Cardiac fibroblast (primary cell): Measurements from ENCODE around the gene PLD3.

Source experiments
- DNase-seq, 2 donors: peaks; one replicate each; pipeline versions ENCODE4 v3.0.0 to v3.0.0-alpha.2; 2010; ENCODE audit warnings: low read depth in 2 of 2
- H3K4me3 ChIP-seq, 2 donors: replicated peaks in 1 of 2; 1 replicate in 1 of 2; 2 replicates in 1 of 2; pipeline ENCODE4 v1.5.1; 2011; ENCODE audit warnings: low read depth in 2 of 2, low read length in 2 of 2, mild to moderate bottlenecking in 2 of 2, moderate library complexity in 1 of 2
- CTCF ChIP-seq: IDR thresholded peaks from one replicate; pipeline ENCODE4 v1.5.1; 2011; ENCODE audit warnings: low read depth, mild to moderate bottlenecking, low read length, inconsistent platforms

PLD3 gene

GRCh38 chr19:40337594-40337993 is 10.9 kb upstream of the PLD3 start:
- no peak overlapping the region for H3K4me3 ChIP-seq
- no peak for TF ChIP-seq CTCF
- DNase-seq: no peak

GRCh38 chr19:40339018-40339728 is 9.3 kb upstream of the PLD3 start:
- H3K4me3 ChIP-seq: no peak overlapping the region
- no peak for TF ChIP-seq CTCF
- no peak for DNase-seq

- H3K4me3 ChIP-seq: no peak overlapping the region
- DNase-seq: peak in 1 of 2 donors; percentile 32
- no peak for TF ChIP-seq CTCF
Measured at GRCh38 chr19:40341601-40342482, 6.7 kb upstream of the PLD3 start.

GRCh38 chr19:40342644-40343311 is 5.7 kb upstream of the PLD3 start:
- TF ChIP-seq CTCF: no peak
- no peak for DNase-seq
- no peak overlapping the region for H3K4me3 ChIP-seq

GRCh38 chr19:40344422-40344821 is 4.1 kb upstream of the PLD3 start:
- TF ChIP-seq CTCF: no peak
- no peak overlapping the region for H3K4me3 ChIP-seq
- no peak for DNase-seq

GRCh38 chr19:40348961-40349507 is 539 bp downstream of the PLD3 start:
- TF ChIP-seq CTCF: no peak
- H3K4me3 ChIP-seq: peak overlapping the region; percentile 59 to 87
- peak; percentile 52 to 79 for DNase-seq
